Right ventricle myocardium inferior (tissue), 1 donor: ENCODE data around the gene GLE1. TPM values are rescaled to one million over a fixed set of nuclear protein-coding genes. Genes with fewer than 3 reads are reported as not detected.

ENCODE experiments used
- ATAC-seq: fragments of 200-7000 bp; cut with Tn5 transposase; one replicate; pipeline ENCODE4 v1.9.1; 2020; ENCODE audit warnings: mild to moderate bottlenecking, moderate library complexity
- DNase-seq: peaks from one replicate; pipeline ENCODE4 v3.0.0; 2021; ENCODE audit errors: missing footprints
- intact Hi-C: fragments of 100-400 bp; cut with DNase I; formaldehyde crosslinking; loops from one replicate; pipeline ENCODE4 v1.11.0; 2022
- total RNA-seq: library from RNA; stranded (reverse); fragmentation: NEBNext Ultra II Directional; extraction: Animal tissue kit (Norgen Biotek cat#: 25700); gene quantifications from one replicate; pipeline ENCODE4 v1.2.1, GENCODE V29; 2021
- donor health status: DM: no; HTN: yes; CAD: no; lungs with severe emphysema.

Gene GLE1
- total RNA-seq, 1 donor from 2014 or later: 19.5 TPM

DNA sequence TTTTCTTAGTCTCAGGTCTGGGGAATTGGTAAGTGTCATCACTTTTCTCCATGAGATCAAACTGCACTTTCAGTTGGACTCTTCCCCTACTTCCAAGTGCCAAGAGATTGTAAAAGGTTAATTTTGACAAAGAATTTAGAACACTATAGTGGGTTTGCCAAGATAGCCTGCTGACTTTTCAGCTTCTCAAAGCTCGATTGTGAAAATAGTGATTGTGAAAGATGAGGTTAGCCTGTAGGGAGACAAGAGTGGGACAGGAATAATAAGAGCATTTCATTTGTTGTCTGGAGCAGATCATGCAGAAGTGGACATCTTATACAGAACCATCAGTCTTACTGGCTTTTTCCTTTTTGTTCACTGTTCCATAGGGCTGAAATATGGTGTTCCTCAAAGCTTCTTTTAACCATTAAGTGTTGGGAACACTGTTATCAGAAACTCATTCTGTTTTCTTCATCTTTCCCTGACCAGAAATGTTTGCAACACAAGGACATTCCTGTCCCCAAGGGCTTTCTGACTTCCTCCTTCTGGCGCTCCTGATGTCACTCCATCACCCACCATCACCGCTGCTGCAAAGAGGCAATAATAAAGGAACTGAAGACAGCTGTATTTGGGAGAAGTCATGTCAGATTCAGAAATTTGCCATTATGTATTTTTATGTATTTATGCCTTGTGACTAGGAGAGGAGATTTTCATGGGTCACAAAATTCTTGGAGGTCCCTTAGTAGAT, 36.3 kb downstream of the GLE1 start:
- intact Hi-C loops: no loop called here
- DNase-seq (no peak), ATAC-seq (peak; percentile 66)

DNA sequence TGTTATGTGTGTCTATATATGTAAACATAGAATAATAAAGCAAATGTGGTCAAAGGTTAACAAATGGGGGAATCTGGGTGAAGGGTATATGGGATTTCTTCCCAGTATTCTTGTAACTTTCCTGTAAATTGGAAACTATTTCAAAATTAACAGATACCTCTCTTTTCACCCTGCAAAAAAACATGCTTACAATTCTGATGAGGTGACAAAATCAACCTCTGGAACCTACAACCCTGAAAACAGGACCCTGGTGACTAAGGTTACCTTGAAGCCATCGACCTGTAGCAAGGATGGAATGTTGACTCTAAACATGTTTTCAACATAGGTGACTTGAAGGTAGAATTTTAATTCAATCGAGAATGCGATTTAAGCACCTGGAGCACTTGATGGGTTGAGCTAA, 42.0 kb downstream of the GLE1 start:
- intact Hi-C loops: no loop called here
- no peak for ATAC-seq
- no peak for DNase-seq

DNA sequence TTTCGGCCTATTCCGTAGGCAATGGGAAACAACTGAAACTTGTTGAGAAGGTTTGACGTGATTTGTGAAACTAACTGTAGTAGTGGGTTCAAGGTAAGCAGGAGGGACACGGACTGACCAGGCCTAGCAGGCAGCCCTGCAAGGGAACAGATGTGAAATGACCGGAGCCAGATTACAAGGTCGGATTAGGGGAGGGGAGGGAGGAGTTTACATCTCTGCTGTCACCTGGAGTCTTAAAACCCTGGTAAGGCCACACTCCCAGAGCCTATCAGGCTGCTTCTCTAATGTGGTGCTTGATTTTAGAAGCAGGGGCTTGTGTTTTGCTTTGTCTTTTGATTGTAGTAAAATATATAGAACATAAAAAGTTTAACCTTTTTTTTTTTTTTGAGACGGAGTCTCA, 44.4 kb downstream of the GLE1 start:
- DNase-seq: no peak
- ATAC-seq: no peak
- intact Hi-C loops: no loop called here

DNA sequence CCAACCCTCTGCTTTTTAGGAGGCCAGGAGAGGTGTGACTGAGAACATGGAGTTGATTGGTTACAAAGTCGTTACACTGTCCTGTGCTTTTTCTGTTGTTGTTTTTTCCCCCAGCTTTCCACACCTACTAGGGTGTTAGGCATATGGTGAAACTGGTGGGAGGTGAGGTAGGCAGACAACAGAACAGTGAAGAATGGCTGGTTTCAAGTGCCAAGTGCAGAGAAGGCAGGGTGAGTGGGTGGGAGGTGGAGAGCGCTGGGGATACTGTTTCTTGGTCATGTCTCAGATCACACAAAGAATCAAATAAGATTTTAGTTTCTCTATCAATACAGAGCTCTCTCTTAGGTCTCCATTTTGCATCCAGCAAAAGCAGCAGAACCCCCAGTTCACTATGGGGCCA, 45.7 kb downstream of the GLE1 start:
- ATAC-seq: no peak
- intact Hi-C loops: loop anchor here (5.0 kb wide), 1 partner anchor 48 kb away; the partner anchor contains the start of gene GLE1
- DNase-seq: no peak

DNA sequence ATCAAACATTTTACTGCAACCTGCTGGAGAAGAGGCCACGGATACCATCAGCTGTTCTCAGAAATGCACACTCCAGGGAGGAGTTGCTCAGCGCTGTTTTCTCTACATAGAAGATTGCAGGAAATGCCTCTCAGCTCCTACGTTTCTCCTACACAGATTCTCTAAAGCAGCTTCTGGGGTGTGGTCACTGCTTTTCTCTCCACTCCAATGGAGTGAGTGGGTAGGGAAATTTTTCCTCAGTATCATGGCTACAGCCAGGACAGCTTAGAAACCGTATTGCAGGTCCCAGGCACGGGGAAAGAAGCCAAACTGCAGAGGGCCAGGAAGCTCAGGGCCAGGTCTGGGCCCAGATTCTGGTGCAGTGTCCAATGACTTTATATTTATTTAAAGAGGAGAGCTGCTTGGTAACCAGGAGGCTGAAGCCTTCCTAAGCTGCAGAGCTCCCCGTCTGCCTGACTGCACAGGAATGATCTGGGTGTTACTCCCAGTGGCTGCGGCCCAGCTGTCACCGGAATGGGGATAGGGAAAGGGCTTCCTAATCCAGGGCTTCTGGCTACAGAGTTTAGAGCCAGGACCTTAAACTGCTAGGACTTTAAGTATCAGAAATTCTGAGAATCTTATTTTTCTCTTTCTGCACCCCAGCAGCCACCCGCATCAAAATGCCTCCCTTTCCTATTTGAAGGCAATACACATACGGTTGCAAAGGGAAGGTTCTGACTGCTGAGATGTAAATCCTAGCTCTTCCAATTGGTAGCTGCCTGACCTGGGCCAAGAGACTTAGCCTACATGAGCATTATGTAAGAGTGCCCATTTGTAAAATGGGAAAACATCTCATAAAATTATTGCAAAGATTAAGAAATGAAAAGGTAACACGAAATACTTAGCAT, 46.5 kb downstream of the GLE1 start:
- ATAC-seq: peak; percentile 25
- intact Hi-C loops: loop anchor here (5.0 kb wide), 1 partner anchor 49 kb away; the partner anchor contains the start of gene GLE1
- no peak for DNase-seq

DNA sequence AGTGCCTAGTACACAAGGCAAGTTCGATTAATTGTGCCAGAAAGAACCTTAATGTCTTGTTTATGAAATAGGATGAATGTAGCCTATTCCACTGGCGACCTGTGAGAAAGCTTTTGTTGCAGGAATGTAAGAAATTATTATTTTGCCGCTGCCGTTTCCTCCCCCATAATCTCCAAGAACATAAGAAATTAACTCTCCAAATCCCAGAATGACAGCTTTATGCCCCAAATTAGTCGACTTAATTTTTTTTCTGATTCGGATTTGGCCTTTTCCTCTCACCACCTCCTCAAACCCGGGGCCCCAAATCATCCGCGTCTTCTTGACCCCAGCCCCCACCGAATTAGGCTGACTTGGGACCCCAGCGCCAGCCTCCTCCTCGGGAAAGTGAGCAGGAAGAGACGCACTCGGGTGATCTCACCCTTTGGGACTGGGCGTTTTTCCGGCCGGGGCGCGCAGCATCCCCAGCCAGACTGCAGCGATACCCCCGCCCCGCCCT, 47.2 kb downstream of the GLE1 start:
- DNase-seq (no peak), ATAC-seq (no peak)
- intact Hi-C loops: loop anchor here (5.0 kb wide), 1 partner anchor 49 kb away; the partner anchor contains the start of gene GLE1

DNA sequence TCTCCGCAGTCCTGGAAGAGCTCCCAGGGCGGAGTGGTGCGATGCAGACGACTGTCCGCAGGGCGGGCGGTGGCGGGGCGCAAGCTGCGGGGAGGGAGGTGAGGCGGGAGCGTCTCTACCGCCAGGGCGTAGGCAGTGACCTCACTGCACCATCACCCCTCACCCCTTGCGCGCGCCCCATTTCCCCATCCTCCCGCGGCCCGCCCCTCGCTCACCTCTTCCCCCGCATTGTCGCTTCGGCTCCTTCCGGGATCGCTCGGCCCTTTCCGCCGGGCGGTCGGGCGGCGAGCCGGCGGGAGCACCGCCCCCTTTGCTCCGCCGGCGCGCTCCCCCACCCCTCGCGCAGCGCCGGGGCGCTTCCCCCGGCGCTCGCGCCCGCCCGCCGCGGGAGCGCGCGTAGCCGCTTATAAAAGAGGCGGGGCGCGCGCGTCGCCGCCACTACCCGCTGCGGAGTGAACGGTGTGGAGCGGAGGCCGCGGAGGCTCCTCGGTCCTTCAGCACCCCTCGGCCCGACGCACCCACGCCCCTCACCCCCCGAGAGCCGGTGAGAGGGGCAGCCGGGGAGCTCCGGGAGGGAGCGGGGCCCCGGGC, 47.7 kb downstream of the GLE1 start, which contains the start of gene SPTAN1:
Gene SPTAN1 (plus strand): TSS at position 435 of the 591 bp plus-strand sequence. CDS start 14,154 bp downstream, outside the sequence.
- intact Hi-C loops: loop anchor here (5.0 kb wide), 1 partner anchor 50 kb away; the partner anchor contains the start of gene GLE1
- DNase-seq (peak; percentile 95), ATAC-seq (peak; percentile 90)

DNA sequence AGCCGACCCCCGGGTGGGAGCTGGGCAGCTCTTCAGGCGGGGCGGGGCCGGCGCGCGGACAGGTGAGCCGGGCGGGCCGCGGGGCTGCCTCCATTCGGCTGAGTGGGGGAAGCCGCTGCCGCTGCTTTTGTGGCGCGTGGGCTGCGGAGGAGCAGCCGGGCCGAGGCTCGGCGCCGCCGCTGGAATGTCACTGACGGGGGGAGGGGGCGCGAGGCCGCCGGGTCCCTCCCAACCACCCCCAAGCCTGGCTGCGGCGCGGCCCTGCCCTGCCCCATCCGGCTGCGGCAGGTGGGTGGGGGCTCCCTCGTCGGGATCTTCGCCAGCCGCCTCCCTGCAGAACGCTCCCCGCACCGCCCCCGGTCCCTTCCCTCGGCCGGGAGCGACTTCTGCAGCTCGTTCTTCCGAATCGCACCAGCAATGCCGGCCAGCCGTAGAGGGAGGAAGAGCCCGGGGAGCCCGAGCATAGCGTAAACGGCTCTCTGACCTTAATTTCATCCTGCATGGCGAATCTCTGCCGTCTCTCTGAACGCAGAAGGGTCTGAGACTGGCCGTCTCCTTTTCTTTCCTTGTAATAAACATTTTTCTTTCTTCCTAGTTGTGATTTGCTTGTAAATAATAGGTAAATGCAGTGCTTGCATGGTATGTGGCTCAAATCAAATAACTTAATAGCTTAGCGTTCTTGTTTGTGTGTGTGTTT, 48.4 kb downstream of the GLE1 start:
- intact Hi-C loops: loop anchor here (5.0 kb wide), 1 partner anchor 51 kb away; the partner anchor contains the start of gene GLE1
- peak; percentile 16 for ATAC-seq
- DNase-seq: peak; percentile 82

DNA sequence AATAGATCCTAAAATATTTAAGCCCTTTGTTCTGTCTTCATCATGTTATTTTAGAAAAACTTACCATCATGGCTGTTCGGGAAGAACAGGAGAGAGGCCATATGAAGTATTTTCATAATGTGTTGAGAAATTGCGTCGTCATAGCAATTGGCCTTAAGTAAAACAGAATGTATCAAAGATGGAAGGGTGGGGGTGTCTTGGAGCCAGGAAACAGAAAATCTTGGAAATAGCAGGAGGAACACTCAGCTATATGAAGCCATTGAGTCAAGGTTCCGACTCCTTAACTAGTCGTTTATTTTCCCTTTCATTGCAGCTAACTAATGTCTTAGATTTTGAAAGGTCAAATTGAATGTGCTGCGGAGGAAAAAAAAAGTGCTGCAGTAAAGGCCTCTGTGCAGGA, 49.2 kb downstream of the GLE1 start:
- intact Hi-C loops: loop anchor here (5.0 kb wide), 1 partner anchor 51 kb away; the partner anchor contains the start of gene GLE1
- ATAC-seq (no peak), DNase-seq (no peak)

DNA sequence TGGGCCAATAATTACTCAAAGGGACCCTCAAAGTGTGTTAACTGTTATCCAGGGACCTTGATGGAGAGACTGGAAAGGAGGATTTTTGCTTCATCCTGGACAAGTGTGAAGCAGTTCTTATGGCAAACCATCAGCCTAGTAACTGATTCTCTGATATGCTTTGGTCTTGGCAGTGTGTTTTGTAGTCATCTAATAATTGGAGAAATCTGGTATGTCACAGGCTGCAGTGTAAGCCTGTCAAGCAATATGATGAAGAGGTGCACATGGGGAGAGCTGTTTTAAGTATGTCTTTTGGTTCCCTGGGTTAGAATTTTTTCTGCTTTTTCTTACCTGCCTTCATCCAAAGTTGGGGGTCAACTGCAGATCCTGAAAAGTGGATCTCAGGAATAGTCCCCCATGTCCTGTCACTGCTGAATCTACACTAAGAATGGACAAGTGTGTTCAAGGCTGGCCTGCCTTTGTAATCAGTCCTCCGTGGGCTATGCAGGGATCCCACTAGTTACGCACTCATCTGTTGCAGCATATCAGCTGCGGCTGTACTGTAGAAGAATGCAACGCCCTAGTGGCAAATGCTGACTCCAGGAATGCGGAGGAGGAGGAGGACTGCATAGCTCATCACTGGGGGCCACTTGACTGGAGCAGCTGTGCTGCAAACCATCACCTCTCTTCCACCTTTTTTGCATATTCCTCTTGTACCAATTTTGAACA, 49.8 kb downstream of the GLE1 start:
- peak; percentile 30 for ATAC-seq
- no peak for DNase-seq
- intact Hi-C loops: loop anchor here (5.0 kb wide), 1 partner anchor 52 kb away; the partner anchor contains the start of gene GLE1

DNA sequence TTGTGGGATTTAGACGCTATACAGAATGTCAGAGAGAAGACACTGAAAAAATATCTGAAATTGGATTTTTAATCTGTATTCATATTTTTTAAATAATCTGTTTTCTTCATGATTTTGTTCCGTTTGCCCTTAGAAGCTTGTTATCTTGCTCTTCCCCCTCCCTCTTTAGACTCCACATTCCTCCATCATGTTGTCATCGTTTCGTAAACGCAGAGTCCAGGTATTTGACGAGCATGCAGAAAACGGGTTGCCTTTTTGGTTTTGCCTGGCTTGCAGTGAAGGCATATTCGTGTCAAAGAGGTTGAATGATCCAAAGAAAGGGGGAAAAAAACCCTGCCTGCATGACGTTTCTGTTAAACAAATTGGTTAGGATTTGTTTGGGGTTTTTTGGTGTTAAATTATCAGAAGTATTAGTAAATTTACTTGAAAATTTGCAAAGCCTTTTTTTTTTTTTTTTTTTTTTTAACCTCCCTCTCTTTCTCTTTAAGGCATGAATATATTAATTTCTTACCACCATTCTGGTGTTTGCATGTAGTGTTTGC, 50.7 kb downstream of the GLE1 start:
- DNase-seq (no peak), ATAC-seq (no peak)
- intact Hi-C loops: no loop called here

DNA sequence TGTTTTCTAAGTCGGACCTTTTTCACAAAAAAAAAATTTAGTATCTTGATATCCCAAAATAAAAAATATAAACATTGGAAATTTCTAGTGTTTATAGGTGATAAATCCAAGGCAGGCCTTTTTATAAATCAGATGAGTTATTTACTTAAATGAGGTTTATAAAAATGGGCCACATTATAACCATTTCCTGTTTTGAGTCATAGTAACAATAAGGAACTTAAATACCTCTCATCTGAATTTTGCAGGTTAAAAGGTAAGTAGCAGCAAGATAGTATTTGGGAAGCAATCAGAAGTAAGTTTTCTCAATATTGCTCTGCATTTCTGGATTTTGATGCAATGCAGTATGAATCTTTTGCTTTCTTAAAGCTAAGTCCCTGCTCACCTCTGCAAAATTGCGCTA, 51.8 kb downstream of the GLE1 start:
- intact Hi-C loops: no loop called here
- ATAC-seq (no peak), DNase-seq (no peak)

DNA sequence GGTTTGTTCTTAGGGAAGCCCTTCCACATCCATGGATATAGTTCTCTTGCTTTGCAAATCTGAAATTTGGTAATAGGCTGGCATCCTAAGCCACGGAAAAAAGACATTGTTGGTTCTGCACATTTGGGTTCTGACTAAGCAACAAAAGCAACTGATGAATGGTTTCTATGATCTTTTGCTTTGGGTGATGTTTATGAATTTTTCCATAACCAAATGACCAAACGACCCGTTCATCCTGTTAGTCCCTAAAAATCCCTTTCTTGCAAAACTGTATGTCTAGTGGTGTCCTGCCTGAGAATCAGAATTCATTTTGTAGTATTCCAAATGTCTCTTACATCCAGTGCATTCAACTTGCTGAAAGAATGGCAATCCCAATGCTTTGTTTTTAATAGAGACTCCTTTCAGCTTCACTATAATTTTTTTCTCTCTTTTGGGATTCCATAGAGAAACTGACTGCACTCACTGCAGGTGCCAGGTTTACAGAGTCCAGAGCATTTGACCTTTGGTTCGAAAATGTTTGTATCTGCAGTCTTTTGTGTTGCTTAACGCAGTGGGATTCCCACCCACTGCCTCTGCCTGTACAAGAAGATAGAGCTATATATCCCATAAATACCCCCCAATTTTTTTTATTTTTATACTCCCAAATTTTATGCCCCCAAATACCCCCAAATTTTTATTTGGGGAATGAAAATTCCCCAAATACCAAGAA, 52.6 kb downstream of the GLE1 start:
- intact Hi-C loops: no loop called here

DNA sequence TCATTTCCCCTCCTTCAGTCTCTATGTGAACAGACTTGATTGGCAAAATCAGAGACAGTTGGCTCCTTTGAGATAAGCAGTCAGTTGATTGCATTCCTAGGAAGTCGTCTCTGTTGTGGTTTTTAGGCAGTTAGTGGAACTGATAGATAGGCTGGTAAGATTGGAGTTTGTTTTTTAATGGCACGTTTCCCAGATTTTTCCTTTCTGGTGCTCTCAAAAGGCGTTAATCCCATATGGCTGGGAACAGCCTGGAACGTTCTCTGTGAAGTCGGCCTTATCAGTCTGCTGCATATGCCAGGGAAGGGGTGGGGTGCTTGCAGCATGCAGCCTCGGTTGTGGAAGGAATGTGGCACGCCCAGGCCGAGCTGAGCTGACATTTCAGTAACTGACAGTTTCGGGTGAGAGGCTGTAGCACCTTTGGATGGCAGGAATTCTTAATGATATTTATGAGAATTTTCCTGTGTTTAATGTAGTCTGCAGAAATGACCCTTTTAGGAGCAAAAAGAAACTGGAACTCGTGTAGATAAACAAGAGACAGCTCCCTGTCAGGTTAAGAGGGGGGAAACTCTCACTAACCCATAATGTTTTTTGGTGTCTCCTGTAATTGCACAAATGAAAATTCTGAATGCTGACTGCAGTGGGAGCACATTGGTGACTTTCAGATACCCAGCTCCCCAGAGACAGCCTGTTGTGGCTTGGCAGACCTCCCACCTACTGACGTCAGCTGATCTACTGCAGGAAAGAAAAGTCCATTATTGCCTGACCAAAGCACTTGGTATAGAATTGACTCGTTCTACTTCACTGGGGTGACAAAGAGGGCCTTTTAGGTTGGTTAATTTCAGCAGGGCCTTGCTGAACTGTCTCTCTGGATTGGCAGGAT, 54.2 kb downstream of the GLE1 start:
- DNase-seq (peak; percentile 88), ATAC-seq (peak; percentile 80)
- intact Hi-C loops: no loop called here

More for the DNA sequence above, 52.6 kb downstream of the GLE1 start:
- no peak for ATAC-seq
- DNase-seq: no peak

DNA sequence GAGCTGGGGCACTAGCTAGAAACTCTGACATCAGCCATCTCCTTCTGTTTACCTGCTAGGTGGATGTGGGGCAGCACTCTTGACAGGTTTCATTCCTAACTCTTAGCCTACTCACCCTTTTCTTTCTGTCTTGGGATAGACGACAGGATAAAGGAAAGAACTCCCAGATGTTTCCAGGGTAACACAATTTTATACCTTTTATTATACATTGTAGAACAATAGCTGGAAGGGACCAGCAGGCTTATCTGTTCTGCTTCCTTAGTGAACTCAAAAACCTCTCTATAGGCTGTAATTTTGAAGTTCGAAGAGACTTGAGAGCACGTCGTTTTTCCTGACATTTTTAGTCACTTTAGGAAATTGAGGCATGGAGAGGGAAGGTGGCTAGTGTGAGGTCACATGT, 61.1 kb downstream of the GLE1 start:
- no peak for DNase-seq
- intact Hi-C loops: loop anchor here (5.0 kb wide), 1 partner anchor 47 kb away; no protein-coding TSS in a partner anchor
- no peak for ATAC-seq
